Effector CD8-positive, alpha-beta T cell (primary cell): ENCODE results near the gene PTPN2.
"Not testable (repeated sequence)": the region's sequence is repeated elsewhere in the genome, so short reads cannot be mapped to it uniquely, and the experiment has no call there.

ENCODE experiments used
- DNase-seq: peaks from one replicate; lab custom pipeline; 2025; lab: John Stamatoyannopoulos, UW

PTPN2 gene

DNA sequence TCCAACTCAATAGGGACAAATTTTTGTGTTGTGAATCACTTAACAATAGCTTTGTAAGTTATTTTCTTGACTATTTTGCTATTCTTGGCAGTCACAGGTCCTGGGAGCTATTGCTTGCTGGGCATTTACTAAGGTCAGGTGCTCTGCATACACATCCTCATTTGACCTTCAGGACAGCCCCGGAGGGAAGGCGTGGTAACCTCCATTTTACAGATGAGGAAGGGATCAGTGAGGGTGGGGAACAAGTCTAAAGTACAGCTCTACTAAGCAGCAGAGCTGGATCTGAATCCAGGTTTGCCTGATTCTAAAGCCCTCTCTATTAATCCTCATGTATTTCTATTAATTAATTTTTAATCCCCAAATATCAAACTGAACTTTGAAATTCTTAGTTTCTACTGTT lies 58.8 kb downstream of the PTPN2 start:
- no peak for DNase-seq

DNA sequence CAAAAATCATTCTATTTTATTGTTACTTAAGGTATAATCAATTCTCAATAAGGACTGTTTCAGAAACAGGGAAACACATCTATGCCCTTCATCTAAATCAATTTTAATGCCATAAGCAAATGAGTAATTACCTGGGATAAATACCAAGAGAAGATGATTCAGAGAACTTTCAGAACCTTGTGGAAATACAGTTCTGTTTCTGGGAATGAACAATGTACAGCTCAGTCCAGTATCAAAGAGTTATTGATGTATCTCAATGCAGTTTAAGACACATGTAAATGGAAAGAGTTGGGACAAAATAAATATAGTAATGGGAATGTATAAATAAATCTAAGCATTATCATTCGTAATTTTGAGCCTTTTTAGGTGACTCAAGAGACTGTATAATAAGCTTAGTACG lies 60.1 kb downstream of the PTPN2 start:
- no peak for DNase-seq

DNA sequence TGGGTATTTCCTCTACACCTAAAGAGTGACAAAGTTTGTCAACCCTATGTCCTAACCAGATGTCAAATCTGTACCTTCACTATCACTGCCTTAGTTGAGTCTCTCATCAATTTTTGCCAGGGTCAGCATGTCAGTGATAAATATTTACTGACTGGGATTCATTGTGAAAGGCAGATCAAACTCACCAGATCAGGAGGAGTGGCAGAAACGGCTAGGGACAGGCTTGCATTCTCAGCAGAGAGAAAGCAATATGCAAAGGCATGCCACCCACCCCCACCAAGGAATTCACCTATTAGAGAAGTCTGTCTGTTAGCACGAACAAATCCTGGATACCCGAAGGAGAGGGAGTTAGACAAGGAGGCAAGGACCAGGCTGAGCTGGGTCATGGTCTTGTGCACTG lies 62.6 kb downstream of the PTPN2 start:
- no peak for DNase-seq

DNA sequence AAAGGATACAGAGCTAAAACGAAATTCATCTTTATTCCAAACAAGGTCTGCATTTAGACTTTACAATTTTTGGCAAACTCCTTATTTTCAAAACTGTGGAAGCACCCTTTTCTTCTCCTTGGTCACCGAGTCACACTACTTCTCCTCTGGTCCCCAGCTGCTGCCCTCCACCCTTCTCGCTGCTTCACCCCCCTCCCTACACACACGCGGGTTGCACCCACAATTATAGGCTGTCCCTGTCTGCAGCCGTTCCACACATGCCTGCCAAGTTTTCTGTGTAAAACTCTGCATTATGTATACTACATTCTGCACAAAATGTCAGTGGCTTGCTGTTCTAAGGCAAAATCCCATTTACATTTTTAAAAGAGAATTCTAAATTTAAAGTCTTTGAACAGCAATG lies 63.5 kb downstream of the PTPN2 start:
- DNase-seq, result no peak

DNA sequence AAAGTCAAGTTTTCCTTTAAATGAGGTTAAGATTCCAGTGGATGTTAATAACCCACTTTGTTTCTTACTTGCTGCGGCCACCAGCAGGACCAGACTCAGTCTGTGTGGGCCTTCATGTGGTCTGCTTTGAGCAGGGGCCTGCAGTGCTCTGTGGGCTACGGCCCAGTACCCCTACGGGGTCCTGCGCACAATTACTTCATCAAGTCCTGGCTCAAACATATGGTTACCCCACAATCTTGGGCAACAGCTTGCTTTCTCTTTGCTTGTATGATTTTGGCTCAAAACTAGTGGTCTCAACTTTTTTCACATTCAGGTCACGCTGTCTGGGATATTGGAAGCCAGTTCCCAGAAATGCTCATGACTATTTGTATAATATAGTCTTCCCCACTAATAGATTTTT lies 64.2 kb downstream of the PTPN2 start:
- no peak for DNase-seq

DNA sequence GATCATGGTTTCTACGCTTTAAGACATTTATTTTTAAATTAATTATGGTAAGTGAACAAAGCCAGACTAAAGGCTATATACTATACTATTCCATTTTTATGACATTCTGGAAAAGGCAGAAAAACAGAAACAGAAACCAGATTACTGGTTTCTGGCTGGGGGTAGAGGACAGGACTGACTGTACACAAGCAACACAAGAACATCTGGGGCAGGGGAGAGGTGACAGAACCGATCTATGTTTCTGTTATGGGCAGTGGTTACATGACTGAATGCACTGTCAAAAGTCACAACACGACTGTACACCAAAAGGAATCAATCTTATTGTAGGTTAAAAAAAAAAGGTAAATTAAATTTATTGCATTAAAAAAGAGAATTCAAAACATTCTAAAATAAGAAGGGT lies 64.7 kb downstream of the PTPN2 start:
- no peak for DNase-seq

DNA sequence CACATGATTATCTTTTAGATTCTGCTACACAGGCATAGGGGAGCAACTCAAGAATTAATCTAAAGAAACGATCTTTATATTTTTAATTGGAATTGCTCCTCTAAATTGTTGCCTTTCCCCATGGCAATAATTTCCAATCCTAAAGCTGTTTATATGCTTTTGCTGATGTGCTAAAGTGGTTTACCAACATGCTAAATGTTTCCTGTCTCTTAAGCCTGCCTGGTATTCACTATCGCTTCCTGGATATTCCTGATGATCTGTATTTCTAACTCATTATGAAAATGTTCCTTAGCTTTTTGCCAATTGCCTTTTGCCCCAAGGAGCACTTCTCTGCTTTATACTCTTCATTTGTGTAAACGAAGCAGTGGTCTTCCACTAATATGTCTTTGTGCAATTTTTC lies 65.8 kb downstream of the PTPN2 start:
- DNase-seq, result no peak

DNA sequence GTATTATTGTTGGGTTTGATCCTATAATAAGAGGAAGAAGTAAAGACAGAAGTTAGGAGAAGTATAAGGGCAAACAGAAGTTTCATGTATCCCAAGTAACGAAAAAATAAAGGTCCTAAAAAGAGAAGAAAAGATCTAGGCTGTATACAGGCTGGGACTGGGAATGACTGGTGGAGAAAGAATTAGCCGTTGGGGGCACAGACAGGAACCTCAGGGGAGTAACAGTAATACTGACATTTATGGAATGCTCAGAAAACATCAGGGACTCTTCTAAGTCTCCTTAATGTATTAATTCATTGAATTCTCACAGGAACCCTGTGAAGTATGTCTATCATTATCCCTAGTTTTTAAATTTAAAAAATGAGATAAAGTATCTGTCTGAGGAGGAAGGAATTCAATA lies 67.6 kb downstream of the PTPN2 start:
- no peak for DNase-seq

DNA sequence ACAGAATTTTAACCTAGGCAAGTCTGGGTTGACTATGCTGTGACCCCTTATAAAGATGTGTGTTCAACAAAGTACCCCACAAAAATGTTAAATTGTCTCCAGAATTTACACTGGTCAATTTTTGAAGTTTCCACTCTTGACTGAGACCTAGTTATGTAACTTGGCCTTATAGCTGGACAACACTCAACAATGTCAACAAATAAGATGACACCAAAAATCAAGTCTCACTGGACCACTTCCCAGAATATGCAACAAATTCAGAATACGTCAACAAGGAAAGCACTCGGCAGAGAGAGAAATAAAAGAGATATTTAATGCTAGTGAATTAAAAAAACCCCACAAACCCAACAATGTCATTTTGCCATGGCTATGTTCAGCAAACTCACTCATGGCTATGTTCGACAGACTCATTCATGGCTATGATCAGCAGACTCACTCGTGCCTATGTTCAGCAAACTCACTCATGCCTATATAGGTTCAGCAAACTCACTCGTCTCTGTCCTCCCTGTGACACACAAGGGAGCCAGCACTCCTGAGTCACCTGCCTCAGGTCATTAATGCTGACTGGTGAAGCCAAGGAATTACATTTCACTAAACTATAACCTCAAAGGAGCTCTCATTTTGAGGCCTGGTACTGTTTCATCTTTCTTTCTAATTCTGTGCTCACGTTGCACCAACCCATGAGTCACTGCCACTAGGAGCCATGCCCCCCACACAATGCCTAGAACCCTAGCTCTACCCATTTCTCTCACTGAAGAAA lies 72.7 kb downstream of the PTPN2 start:
- no peak for DNase-seq

DNA sequence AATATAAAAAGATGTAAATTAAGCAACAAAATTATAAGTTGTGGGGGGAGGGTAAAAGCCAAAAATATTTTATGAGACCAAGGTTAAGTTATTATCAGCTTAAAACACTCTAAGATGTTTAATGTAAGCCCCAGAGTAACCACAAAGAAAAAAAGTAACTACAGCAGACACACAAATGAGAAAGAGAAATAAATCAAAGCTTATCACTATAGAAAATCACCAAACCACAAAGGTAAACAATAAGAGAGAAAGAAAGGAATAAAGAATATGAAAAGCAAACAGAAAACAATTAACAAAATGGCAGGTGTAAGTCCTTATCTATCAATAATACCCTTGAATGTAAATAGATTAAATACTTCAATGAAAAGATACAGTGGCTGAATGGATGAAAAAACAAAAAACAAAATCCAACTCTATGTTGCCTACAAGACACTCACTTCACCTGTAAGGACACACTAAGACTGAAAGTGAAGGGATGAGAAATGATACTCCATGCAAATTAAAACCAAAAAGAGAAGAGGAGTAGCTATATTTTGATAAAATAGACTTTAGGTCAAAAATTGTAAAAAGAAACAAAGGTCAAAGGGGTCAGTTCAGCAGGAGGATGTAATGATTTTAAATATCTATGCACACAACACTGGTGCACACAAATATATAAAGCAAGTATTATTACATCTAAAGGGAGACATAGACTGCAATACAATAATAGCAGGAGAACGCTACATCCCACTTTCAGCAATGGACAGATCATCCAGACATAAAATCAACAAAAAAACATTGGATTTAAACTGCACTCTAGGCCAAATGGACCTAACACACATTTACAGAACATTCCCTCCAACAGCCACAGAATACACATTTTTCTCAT lies 80.7 kb downstream of the PTPN2 start:
- DNase-seq, result no peak

DNA sequence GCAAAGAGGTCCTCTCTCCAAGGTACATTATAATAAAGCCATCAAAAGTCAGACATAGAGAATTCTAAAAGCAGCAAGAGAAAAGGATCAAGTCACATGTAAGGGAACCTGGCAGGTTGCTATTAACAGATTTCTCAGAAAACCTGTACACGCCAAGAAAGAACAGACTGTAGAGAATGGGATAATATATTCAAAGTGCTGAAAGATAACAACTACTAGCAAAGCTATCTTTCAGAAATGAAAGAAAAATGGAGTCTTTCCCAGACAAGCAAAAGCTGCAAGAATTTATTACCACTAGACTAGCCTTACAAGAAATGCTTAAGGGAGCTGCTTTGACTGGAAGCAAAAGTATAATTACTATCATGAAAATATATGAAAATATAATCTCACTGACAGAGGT lies 81.5 kb downstream of the PTPN2 start:
- no peak for DNase-seq

DNA sequence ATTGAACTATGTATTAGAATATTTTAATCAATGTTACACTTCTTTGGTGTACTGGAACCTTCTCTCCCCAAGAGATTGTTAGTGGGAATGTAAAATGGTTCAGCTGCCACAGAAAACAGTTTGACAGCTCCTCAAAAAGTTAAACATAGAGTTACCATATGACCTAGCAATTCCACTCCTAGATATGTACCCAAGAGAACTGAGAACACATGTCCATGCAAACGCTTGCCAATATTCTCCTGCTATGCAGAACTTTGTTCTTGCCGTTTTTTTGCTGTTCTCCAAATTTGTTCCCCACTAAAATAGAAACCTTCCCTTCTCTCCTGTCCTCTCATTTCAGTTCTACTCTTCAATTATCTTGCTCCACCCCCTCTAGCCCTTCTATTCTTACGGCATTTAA lies 87.6 kb downstream of the PTPN2 start:
- DNase-seq, result no peak

DNA sequence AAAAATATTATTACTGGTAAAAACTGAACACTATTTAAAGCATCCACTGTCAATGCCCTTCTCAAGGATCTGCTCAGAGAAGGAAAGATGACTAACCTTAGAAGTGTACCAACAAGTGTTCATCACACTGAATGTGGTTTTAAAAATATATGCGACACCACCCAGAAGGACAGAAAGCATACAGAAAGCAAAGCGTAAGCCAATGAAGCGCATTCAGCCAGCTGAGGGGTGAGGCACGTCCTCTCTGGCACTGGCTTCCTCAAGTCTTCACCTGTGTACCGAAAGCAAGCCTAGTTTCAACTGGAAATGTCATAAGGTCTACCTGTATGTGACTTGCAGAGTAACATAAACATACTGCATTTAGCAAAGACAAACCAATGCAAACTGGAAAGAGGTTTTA lies 92.4 kb downstream of the PTPN2 start:
- DNase-seq, result no peak

DNA sequence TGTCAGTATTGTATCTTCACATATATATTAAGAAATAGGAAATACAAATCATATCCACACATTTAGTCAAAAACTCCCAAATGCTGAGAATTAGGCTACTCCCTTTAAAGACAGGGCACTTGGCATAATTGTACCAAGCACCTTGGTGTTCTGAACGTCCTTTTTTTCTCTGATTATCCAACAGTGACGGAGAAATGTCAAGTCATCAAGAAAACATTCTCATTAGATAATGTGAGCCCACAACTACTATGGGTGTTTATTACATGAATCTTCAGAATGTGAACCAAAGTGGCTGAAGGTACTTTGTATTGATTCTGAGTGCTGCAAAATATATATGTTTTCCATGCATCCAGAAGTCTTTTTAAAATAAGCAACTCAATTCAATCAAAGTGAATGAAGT lies 97.4 kb downstream of the PTPN2 start:
- no peak for DNase-seq

DNA sequence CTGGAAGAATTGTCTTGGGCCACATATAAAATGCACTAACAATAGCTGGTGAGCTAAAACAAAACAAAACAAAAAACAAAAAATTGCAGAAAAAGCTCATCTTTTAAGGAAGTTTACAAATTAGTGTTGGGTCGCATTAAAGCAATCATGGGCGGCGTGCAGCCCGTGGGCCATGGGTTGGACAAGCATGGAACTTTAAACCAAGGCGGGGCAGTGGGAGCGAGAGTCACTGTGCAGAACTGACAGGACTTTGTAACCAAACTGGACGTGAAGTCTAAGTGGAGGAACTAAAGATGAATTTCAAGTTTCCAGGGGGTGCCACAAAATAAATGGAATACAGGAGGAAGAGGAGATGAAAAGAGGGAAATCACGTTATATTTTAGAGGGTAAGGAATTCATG lies 100.5 kb downstream of the PTPN2 start:
- no peak for DNase-seq

DNA sequence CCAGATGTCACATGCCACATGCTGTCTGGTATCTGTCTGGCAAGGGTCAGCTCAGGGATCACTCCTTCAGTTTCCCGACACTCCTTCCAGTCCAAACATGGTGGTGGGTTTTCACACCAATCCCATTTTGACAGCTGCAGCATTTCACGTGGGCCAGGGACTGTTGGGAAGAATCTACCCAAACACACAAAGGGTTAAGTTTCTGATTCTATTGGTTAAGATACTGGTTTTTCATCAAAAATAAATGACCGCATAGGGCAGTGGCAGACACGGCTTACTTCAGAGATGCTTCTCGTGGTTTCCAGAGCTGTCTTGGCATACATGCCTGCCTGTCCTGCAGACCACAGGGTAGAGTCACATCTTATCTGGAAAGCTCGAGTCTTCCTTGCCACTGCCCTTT lies 101.5 kb downstream of the PTPN2 start:
- no peak for DNase-seq

DNA sequence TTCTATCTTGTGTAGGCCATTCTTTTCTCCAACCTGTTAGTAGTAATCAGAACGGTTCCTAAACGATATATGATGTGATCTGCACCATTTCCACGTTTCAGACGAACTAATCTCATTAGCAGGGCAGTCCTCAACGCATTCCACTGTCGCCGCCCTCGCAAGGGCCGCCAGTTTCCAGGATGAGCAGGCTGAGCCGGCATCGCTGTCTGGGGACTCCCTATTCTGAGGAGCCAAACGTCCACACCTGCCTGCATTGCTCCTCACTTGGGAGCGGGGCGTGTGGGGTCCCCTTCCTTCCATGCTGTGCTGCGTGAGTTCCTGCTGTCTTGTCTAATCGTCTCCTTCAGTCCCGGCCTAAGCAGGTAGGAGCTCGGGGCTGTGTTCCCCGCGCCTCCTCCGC lies 104.6 kb downstream of the PTPN2 start:
- no peak for DNase-seq

DNA sequence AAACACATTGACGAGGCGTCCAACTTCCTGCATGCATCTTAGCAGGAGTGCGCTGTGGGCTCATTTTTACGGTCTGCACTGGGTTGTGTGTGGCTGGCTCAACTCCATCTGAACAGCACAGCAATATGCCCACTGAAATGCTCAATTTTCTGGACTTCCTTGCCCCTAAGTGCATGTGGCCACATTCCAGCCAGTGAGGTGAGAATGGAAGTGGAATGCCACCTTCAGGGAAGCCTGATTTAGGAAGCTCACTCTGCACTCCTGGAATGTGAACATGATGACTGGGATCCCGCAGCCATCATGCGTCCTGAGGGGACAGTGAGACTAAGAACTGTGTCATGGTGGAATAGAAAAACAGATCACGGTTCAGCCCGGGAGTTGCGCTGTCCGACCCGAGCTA lies 105.0 kb downstream of the PTPN2 start:
- DNase-seq, result no peak

DNA sequence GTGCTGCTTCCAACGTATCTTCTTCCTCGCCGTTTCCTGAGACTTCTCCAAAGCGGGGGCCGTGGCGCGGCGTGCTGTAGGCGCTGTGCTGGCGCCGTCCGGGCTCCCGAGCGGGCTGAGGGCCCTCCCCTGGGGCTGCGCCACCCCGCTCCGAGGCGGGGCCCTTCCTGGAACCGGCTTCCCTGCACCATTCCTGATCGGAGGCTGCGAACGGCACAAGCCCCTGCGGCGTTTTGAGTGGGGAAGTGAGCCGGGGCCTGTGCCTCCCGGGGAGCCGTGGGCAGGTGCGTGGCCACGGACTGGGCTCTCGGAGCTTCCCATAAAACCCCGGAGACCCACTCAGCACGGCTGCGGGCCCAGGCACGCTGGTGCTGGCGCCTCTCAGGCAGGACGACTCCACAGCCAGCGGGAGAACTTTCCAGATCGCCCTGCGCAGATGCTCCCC lies 106.5 kb downstream of the PTPN2 start:
- no peak for DNase-seq

DNA sequence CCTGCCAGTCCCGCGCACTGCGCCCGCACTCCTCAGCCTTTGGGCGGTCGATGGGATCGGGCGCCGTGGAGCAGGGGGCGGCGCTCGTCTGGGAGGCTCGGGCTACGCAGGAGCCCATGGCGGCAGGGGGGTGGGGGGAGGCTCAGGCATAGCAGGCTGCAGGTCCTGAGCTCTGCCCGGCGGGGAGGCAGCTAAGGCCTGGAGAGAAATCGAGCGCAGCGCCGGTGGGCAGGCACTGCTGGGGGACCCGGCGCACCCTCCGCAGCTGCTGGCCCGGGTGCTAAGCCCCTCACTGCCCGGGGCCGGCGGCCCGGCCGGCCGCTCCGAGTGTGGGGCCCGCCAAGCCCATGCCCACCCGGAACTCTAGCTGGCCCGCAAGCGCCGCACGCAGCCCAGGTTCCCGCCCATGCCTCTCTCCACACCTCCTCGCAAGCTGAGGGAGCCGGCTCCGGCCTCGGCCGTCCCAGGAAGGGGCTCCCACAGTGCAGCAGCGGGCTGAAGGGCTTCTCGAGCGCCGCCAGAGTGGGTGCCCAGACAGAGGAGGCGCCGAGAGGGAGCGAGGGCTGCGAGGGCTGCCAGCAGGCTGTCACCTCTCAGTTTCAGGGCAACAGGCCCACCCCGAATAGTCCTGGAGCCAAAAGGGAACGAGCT lies 107.1 kb downstream of the PTPN2 start:
- DNase-seq, result no peak

DNA sequence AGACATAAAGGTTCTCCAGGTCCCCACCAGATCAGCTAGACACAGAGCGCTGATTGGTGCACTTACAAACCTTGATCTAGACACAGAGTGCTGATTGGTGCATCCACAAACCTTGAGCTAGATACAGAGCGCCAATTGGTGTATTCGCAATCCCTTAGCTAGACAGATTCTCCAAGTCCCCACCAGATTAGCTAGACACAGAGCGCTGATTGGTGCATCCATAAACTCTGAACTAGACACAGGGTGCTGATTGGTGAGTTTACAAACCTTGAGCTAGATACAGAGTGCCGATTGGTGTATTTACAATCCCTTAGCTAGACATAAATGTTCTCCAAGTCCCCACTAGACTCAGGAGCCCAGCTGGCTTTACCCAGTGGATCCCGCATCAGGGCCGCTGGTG lies 107.6 kb downstream of the PTPN2 start:
- not testable (repeated sequence) for DNase-seq

DNA sequence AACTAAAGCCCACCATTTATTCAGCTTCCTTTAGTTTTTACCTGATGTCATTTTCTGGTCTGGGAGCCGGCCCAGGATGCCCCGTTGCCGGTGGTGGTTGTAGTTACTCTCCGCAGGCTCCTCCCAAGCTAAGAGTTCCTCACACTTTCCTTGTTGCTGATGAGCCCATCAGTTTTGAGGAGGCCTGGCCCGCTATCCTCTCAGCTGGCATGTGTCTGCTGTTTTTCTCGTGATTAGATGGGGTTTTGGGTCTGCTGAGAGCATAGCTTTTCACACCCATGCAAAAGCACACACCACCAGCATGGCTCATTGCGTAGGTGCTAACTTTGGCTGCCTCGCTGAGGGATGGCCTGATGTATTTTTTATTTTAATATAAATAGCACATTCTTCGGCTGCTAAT lies 109.1 kb downstream of the PTPN2 start:
- DNase-seq, result no peak

DNA sequence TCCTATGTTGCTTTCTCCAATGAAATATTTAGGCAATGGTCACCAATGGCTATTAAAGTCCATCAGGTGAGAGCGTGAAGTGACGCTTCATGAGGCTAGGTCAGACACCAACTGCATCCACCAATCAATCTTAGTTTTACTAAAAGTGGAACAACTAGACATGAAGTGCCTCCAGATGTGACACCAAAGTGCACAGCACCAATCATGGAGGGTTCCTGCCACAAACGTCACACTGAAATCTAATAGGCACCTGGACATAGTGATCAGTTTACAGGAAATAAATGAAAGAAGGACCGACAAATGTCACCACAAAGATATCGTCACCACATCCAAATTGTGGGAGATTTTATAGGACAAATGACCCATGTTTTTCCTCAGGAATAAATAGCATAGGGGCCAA lies 110.7 kb downstream of the PTPN2 start:
- DNase-seq, result no peak
